HepG2 (cell line): ENCODE results near the gene USP30. TPM values are rescaled to one million over a fixed set of nuclear protein-coding genes. Genes with fewer than 3 reads are reported as not detected.

ENCODE experiments used
- ARNT ChIP-seq: fragments of 450-650 bp; IDR thresholded peaks from 2 replicates; pipeline ENCODE4 v1.6.1; 2017
- FLYWCH1 ChIP-seq: sonication (generic); formaldehyde crosslinking; IDR thresholded peaks from 2 replicates; pipeline ENCODE4 v1.8.1; 2023; ENCODE audit warnings: mild to moderate bottlenecking, missing genetic modification reagents
- FOXK1 ChIP-seq: sonication (generic); formaldehyde crosslinking; IDR thresholded peaks from 2 replicates; pipeline ENCODE4 v1.4.0; 2020; ENCODE audit warnings: low read depth, missing genetic modification reagents, borderline replicate concordance
- GPN1 ChIP-seq: sonication (generic); formaldehyde crosslinking; IDR thresholded peaks from 2 replicates; pipeline ENCODE4 v1.5.1; 2020; ENCODE audit warnings: missing genetic modification reagents, borderline replicate concordance
- MEF2D ChIP-seq: sonication (generic); formaldehyde crosslinking; IDR thresholded peaks from 2 replicates; pipeline ENCODE4 v1.5.1; 2020; ENCODE audit warnings: mild to moderate bottlenecking, missing genetic modification reagents
- PITX1 ChIP-seq: sonication (generic); formaldehyde crosslinking; IDR thresholded peaks from 2 replicates; pipeline ENCODE4 v1.5.1; 2020; ENCODE audit warnings: mild to moderate bottlenecking, missing genetic modification reagents
- RELA ChIP-seq: sonication (generic); formaldehyde crosslinking; IDR thresholded peaks from 2 replicates; pipeline ENCODE4 v1.4.0; 2020; ENCODE audit warnings: missing genetic modification reagents
- SAP130 ChIP-seq: IDR thresholded peaks from 2 replicates; pipeline ENCODE4 v1.6.1; 2016; ENCODE audit warnings: low read depth
- TP53 ChIP-seq: sonication (generic); formaldehyde crosslinking; conservative IDR thresholded peaks from 2 replicates; pipeline ENCODE4 v1.4.0; 2020; ENCODE audit warnings: missing genetic modification reagents
- TSC22D2 ChIP-seq: sonication (generic); formaldehyde crosslinking; IDR thresholded peaks from 2 replicates; pipeline ENCODE4 v1.5.1; 2020; ENCODE audit warnings: missing genetic modification reagents, mild to moderate bottlenecking, borderline replicate concordance
- ZNF12 ChIP-seq: sonication (generic); formaldehyde crosslinking; IDR thresholded peaks from 2 replicates; pipeline ENCODE4 v1.5.0; 2020; ENCODE audit warnings: missing genetic modification reagents
- ZNF24 ChIP-seq: fragments of 450-650 bp; IDR thresholded peaks from 2 replicates; pipeline ENCODE4 v1.6.1; 2017; ENCODE audit warnings: antibody characterized with exemption, mild to moderate bottlenecking
- ZNF253 ChIP-seq: sonication (generic); formaldehyde crosslinking; IDR thresholded peaks from 2 replicates; pipeline ENCODE4 v1.8.0; 2022; ENCODE audit warnings: mild to moderate bottlenecking, missing genetic modification reagents, borderline replicate concordance
- ZNF329 ChIP-seq: sonication (generic); formaldehyde crosslinking; IDR thresholded peaks from 2 replicates; pipeline ENCODE4 v1.9.0; 2021; ENCODE audit warnings: low read depth, mild to moderate bottlenecking, missing genetic modification reagents
- ZNF44 ChIP-seq: sonication (generic); formaldehyde crosslinking; IDR thresholded peaks from 2 replicates; pipeline ENCODE4 v1.5.1; 2020; ENCODE audit warnings: mild to moderate bottlenecking, missing genetic modification reagents
- ZNF839 ChIP-seq: sonication (generic); formaldehyde crosslinking; IDR thresholded peaks from 2 replicates; pipeline ENCODE4 v1.4.0; 2020; ENCODE audit warnings: missing genetic modification reagents, mild to moderate bottlenecking, borderline replicate concordance
- polyA plus RNA-seq, 8 experiments: library from polyadenylated mRNA; depleted of rRNA in 3 of 8; stranded (reverse) in 7 of 8; unstranded in 1 of 8; fragments of >200 nt; fragmentation: Illumina TruSeq in 4 of 8; extraction: Trizol in 4 of 8; gene quantifications; 2 replicates each; pipeline versions ENCODE4 v1.2.1 to v1.2.3, GENCODE V29; 2011 to 2016; ENCODE audit warnings: low read depth in 4 of 8, missing spikeins in 1 of 8, mixed read lengths in 1 of 8; ENCODE audit not compliant: insufficient read depth in 1 of 8
- total RNA-seq, 5 experiments: library from RNA; depleted of rRNA; stranded (reverse); fragments of >200 nt; fragmentation: Illumina TruSeq; extraction: Trizol; gene quantifications; 2 replicates each; pipeline ENCODE4 v1.2.3, GENCODE V29; 2016; ENCODE audit warnings: low read depth in 1 of 5
- TF ChIP-seq, protein P1 (sequence below): sonication (generic); formaldehyde crosslinking; conservative IDR thresholded peaks from 2 replicates; pipeline ENCODE4 v1.4.0; 2020; ENCODE audit warnings: missing genetic modification reagents
- TF ChIP-seq, protein P2 (sequence below): sonication (generic); formaldehyde crosslinking; IDR thresholded peaks from 2 replicates; pipeline ENCODE4 v1.5.0; 2020; ENCODE audit warnings: mild to moderate bottlenecking, missing genetic modification reagents
- TF ChIP-seq, protein P3 (sequence below): sonication (generic); formaldehyde crosslinking; IDR thresholded peaks from 2 replicates; pipeline ENCODE4 v1.8.1; 2023; ENCODE audit warnings: mild to moderate bottlenecking, moderate library complexity, missing genetic modification reagents
- TF ChIP-seq, protein P4 (sequence below): sonication (generic); formaldehyde crosslinking; IDR thresholded peaks from 2 replicates; pipeline ENCODE4 v1.5.0; 2020; ENCODE audit warnings: mild to moderate bottlenecking, missing genetic modification reagents

USP30 gene
- total and polyA plus RNA-seq, 2 of the 13 experiments (the other 11 are each of a cell fraction or from before 2014, with no cell fraction given) = 11.2 to 20.8 TPM

DNA sequence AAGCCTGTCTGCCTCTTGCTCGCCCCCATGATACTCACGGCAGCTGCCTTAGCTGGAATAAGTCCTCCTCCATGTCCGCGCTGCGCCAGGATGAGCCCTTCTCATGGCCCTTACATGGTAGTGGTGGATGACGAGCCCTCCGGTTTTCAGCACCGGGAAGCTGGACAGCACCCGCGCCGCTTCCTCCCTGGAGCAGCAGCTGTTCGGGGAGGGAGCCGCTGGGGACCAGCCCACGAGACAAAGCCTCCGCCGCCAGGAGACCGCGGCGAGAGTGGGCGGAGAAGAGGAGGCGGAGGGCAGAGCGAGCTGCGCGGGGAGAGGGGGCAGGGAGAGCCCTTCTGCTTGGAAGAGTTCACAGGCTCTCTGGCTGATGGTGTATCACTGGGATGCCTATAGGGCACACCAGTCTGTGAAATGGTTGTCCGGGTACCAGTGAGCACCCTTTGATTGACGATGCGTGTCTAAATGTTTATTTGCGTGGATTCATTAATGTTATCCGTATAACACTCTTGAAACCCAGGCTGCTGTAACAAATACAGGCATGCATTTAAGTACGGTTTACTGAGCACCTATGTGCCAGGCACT is 31.5 kb upstream of the USP30 start, which contains the start of gene SVOP (continued):
- TF ChIP-seq, protein P1, sequence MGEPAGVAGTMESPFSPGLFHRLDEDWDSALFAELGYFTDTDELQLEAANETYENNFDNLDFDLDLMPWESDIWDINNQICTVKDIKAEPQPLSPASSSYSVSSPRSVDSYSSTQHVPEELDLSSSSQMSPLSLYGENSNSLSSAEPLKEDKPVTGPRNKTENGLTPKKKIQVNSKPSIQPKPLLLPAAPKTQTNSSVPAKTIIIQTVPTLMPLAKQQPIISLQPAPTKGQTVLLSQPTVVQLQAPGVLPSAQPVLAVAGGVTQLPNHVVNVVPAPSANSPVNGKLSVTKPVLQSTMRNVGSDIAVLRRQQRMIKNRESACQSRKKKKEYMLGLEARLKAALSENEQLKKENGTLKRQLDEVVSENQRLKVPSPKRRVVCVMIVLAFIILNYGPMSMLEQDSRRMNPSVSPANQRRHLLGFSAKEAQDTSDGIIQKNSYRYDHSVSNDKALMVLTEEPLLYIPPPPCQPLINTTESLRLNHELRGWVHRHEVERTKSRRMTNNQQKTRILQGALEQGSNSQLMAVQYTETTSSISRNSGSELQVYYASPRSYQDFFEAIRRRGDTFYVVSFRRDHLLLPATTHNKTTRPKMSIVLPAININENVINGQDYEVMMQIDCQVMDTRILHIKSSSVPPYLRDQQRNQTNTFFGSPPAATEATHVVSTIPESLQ (CRISPR knock-in tag) = peak; percentile 88; the same call in 1 of the 2 replicates
- TF ChIP-seq TSC22D2 (CRISPR knock-in tag) (peak; percentile 98), ZNF24 (no peak), FOXK1 (CRISPR knock-in tag) (peak; percentile 62; the same call in 1 of the 2 replicates), MEF2D (peak; percentile 52; the same call in 1 of the 2 replicates), ARNT (no peak), ZNF329 (peak; percentile 81), SAP130 (peak; percentile 95), GPN1 (CRISPR knock-in tag) (peak; percentile 94; the same call in 1 of the 2 replicates), ZNF253 (CRISPR knock-in tag) (peak; percentile 82; the same call in 1 of the 2 replicates), ZNF839 (CRISPR knock-in tag) (no peak), TP53 (CRISPR knock-in tag) (no peak), RELA (CRISPR knock-in tag) (peak; percentile 56; the same call in 1 of the 2 replicates), ZNF12 (CRISPR knock-in tag) (peak; percentile 89), ZNF44 (CRISPR knock-in tag) (no peak), PITX1 (CRISPR knock-in tag) (no peak), FLYWCH1 (no peak)
- TF ChIP-seq, protein P2, sequence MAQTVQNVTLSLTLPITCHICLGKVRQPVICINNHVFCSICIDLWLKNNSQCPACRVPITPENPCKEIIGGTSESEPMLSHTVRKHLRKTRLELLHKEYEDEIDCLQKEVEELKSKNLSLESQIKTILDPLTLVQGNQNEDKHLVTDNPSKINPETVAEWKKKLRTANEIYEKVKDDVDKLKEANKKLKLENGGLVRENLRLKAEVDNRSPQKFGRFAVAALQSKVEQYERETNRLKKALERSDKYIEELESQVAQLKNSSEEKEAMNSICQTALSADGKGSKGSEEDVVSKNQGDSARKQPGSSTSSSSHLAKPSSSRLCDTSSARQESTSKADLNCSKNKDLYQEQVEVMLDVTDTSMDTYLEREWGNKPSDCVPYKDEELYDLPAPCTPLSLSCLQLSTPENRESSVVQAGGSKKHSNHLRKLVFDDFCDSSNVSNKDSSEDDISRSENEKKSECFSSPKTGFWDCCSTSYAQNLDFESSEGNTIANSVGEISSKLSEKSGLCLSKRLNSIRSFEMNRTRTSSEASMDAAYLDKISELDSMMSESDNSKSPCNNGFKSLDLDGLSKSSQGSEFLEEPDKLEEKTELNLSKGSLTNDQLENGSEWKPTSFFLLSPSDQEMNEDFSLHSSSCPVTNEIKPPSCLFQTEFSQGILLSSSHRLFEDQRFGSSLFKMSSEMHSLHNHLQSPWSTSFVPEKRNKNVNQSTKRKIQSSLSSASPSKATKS (CRISPR knock-in tag) = no peak
- TF ChIP-seq, protein P3, sequence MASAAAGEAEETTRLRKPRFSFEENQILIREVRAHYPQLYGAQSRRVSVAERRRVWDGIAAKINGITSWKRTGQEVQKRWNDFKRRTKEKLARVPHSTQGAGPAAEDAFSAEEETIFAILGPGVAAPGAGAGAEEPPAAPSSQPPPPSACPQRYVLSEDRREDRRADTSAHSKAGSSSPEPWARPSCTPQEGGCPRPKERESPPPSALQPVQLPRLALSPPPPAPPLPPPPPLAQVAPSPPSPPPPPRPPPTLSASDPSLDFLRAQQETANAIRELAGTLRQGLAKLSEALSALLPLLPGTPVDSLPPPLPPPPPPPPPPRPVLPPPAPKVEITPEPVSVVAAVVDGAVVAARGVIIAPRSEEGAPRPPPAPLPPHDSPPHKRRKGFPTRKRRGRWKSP (CRISPR knock-in tag) = 0 out of 2 replicates have a peak, but pooled peaks have one; percentile 39
- TF ChIP-seq, protein P4, sequence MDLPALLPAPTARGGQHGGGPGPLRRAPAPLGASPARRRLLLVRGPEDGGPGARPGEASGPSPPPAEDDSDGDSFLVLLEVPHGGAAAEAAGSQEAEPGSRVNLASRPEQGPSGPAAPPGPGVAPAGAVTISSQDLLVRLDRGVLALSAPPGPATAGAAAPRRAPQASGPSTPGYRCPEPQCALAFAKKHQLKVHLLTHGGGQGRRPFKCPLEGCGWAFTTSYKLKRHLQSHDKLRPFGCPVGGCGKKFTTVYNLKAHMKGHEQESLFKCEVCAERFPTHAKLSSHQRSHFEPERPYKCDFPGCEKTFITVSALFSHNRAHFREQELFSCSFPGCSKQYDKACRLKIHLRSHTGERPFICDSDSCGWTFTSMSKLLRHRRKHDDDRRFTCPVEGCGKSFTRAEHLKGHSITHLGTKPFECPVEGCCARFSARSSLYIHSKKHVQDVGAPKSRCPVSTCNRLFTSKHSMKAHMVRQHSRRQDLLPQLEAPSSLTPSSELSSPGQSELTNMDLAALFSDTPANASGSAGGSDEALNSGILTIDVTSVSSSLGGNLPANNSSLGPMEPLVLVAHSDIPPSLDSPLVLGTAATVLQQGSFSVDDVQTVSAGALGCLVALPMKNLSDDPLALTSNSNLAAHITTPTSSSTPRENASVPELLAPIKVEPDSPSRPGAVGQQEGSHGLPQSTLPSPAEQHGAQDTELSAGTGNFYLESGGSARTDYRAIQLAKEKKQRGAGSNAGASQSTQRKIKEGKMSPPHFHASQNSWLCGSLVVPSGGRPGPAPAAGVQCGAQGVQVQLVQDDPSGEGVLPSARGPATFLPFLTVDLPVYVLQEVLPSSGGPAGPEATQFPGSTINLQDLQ (CRISPR knock-in tag) = 0 out of 2 replicates have a peak, but pooled peaks have one; percentile 39
